Caki2 (cell line): Measurements from ENCODE around the gene C19orf53. TPM values are rescaled to one million over a fixed set of nuclear protein-coding genes. Genes with fewer than 3 reads are reported as not detected.
"Not testable (repeated sequence)": the region's sequence is repeated elsewhere in the genome, so short reads cannot be mapped to it uniquely, and the experiment has no call there.

ENCODE experiments used
- DNase-seq: peaks from one replicate; pipeline ENCODE4 v3.0.0-alpha.2; 2015; ENCODE audit warnings: low read depth
- in situ Hi-C: cut with HindIII; loops from 2 replicates; pipeline ENCODE4 v1.10.0; 2016; ENCODE audit warnings: low sequenced_read_pairs, low pct_unique_long_range_greater_than_20kb, mixed read lengths
- total RNA-seq: library from RNA; depleted of rRNA; stranded (reverse); fragments of >200 nt; shearing (Covaris generic); gene quantifications from 2 replicates; pipeline ENCODE4 v1.2.3, GENCODE V29; 2014; ENCODE audit warnings: low replicate concordance

C19orf53 gene
- total RNA-seq, 1 experiment from 2014 or later = 170 TPM

GRCh38 chr19:13758795-13759194 lies 15.5 kb upstream of the C19orf53 start:
- DNase-seq = no peak
- in situ Hi-C loops = no loop called here

GRCh38 chr19:13761423-13761822 lies 12.8 kb upstream of the C19orf53 start:
- in situ Hi-C loops = no loop called here
- DNase-seq = no peak

- in situ Hi-C loops = no loop called here
- no peak for DNase-seq
Measured at GRCh38 chr19:13762635-13763235, 11.5 kb upstream of the C19orf53 start.

- DNase-seq = no peak
- in situ Hi-C loops = no loop called here
Measured at GRCh38 chr19:13763265-13763664, 11.0 kb upstream of the C19orf53 start.

- in situ Hi-C loops = no loop called here
- peak; percentile 67 for DNase-seq
Measured at GRCh38 chr19:13764101-13764807, 10.0 kb upstream of the C19orf53 start, which contains the start of gene MRI1. Gene MRI1 (plus strand): TSS chr19:13764522. CDS start chr19:13764589, 67 bp downstream.

- in situ Hi-C loops = no loop called here
- DNase-seq = no peak
Measured at GRCh38 chr19:13764821-13765394, 9.3 kb upstream of the C19orf53 start.

GRCh38 chr19:13765395-13766094 lies 8.7 kb upstream of the C19orf53 start:
- in situ Hi-C loops = no loop called here
- DNase-seq = no peak

- in situ Hi-C loops = no loop called here
- DNase-seq = no peak
Measured at GRCh38 chr19:13766095-13766481, 8.2 kb upstream of the C19orf53 start.

- in situ Hi-C loops = no loop called here
- DNase-seq = no peak
Measured at GRCh38 chr19:13768510-13768909, 5.7 kb upstream of the C19orf53 start.

GRCh38 chr19:13770013-13770635 lies 4.1 kb upstream of the C19orf53 start:
- in situ Hi-C loops = no loop called here
- peak; percentile 97 for DNase-seq

GRCh38 chr19:13778398-13778797 lies 4.1 kb downstream of the C19orf53 start:
- DNase-seq = no peak
- in situ Hi-C loops = no loop called here

- in situ Hi-C loops = no loop called here
- DNase-seq = no peak
Measured at GRCh38 chr19:13778847-13779246, 4.6 kb downstream of the C19orf53 start.

- in situ Hi-C loops, DNase-seq: not testable (repeated sequence)
Measured at GRCh38 chr19:13779794-13780193, 5.5 kb downstream of the C19orf53 start.

GRCh38 chr19:13781547-13781946 lies 7.3 kb downstream of the C19orf53 start:
- in situ Hi-C loops = no loop called here
- DNase-seq = peak; percentile 73

GRCh38 chr19:13782537-13782936 lies 8.3 kb downstream of the C19orf53 start:
- no peak for DNase-seq
- in situ Hi-C loops = no loop called here

GRCh38 chr19:13783565-13784500 lies 9.6 kb downstream of the C19orf53 start:
- in situ Hi-C loops = no loop called here
- DNase-seq = no peak

- in situ Hi-C loops = no loop called here
Measured at GRCh38 chr19:13784731-13785452, 10.6 kb downstream of the C19orf53 start.

More at GRCh38 chr19:13784731-13785452, 10.6 kb downstream of the C19orf53 start:
- DNase-seq = no peak
